Vagina (tissue), 2 donors: ENCODE results near the gene PRSS22. TPM values are rescaled to one million over a fixed set of nuclear protein-coding genes. Genes with fewer than 3 reads are reported as not detected.

ENCODE experiments used
- DNase-seq, 2 donors: peaks; one replicate each; pipeline ENCODE4 v3.0.0-alpha.2; 2017; ENCODE audit errors: extremely low spot score in 2 of 2
- H3K27ac ChIP-seq: fragments of 200-600 bp; sonication (generic); one replicate; pipeline ENCODE4 v1.5.1; 2019
- H3K27me3 ChIP-seq: fragments of 200-600 bp; sonication (generic); one replicate; pipeline ENCODE4 v1.5.1; 2019
- H3K36me3 ChIP-seq, 2 donors: fragments of 200-600 bp; sonication (generic); one replicate each; pipeline ENCODE4 v1.5.1; 2017 to 2019
- H3K4me1 ChIP-seq: fragments of 200-600 bp; sonication (generic); one replicate; pipeline ENCODE4 v1.5.1; 2019
- H3K4me3 ChIP-seq, 2 donors: fragments of 200-600 bp; sonication (generic); 1 replicate in 1 of 2; 2 replicates in 1 of 2; pipeline ENCODE4 v1.5.1; 2016 to 2019
- H3K9me3 ChIP-seq: fragments of 200-600 bp; sonication (generic); one replicate; pipeline ENCODE4 v1.5.1; 2019
- POLR2A ChIP-seq, 2 donors: fragments of 450-650 bp; IDR thresholded peaks; one replicate each; pipeline ENCODE4 v1.6.1; 2017; ENCODE audit warnings: antibody characterized with exemption in 2 of 2, mild to moderate bottlenecking in 2 of 2, moderate library complexity in 2 of 2
- POLR2AphosphoS5 ChIP-seq, 2 donors: sonication (generic); formaldehyde crosslinking; IDR thresholded peaks; one replicate each; pipeline ENCODE4 v1.9.0; 2017; ENCODE audit warnings: antibody characterized with exemption in 2 of 2, mild to moderate bottlenecking in 2 of 2, low read depth in 1 of 2; ENCODE audit not compliant: insufficient read depth in 1 of 2
- intact Hi-C: fragments of 100-400 bp; cut with DNase I; formaldehyde crosslinking; loops from one replicate; pipeline ENCODE4 v1.15.1; 2023
- total RNA-seq: library from RNA; depleted of rRNA; stranded (reverse); fragments of >200 nt; gene quantifications from one replicate; pipeline ENCODE4 v1.2.3, GENCODE V29; 2016
- TF ChIP-seq, protein P1 (sequence below), 3 experiments: fragments of 450-650 bp in 2 of 3; fragments of 200-600 bp in 1 of 3; sonication (generic) in 1 of 3; IDR thresholded peaks; one replicate each; pipeline ENCODE4 v1.5.1; 2017 to 2019; ENCODE audit warnings: antibody characterized with exemption in 3 of 3, mild to moderate bottlenecking in 2 of 3, moderate library complexity in 2 of 3

PRSS22 gene
- total RNA-seq, 1 donor from 2014 or later: 38.8 TPM

DNA sequence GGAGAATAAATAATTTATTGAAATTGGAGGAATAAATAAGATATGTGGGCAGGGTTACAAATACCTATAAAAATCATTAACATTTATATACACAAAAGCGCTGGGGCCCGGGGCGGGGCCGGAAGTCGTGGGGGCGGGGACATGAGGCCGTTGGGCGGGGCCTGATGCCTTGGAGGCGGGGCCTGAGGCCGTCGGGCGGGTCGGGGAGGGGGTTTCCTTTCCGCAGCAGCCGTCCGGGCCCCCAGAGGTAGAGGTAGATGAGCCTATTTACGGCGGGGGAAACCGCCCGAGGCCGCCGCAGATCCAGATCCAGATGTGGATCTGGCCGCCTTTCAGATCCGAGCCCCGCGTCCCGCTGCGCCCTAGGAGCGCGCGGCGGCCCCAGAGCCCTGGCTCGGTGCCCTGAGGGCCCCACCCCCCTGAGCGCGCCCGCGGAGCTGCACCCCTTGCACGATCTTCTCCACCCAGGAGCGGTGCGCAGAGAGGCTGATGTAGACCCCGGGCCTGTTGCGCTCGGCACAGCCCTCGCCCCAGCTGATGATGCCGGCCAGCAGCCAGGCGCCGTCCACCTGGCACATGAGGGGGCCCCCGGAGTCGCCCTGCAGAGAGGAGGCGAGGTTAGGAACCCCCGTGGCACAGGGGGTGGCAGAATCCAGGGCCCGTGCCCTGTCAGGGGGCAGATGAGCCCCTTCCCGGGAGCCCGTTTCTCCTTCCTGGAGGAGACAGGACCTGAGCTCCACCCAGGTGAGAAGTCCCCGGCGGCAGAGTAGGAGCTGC, 5.1 kb downstream of the PRSS22 start:
- no peaks in the 10 kb centered on the region for H3K27me3 ChIP-seq
- intact Hi-C loops: no loop called here

DNA sequence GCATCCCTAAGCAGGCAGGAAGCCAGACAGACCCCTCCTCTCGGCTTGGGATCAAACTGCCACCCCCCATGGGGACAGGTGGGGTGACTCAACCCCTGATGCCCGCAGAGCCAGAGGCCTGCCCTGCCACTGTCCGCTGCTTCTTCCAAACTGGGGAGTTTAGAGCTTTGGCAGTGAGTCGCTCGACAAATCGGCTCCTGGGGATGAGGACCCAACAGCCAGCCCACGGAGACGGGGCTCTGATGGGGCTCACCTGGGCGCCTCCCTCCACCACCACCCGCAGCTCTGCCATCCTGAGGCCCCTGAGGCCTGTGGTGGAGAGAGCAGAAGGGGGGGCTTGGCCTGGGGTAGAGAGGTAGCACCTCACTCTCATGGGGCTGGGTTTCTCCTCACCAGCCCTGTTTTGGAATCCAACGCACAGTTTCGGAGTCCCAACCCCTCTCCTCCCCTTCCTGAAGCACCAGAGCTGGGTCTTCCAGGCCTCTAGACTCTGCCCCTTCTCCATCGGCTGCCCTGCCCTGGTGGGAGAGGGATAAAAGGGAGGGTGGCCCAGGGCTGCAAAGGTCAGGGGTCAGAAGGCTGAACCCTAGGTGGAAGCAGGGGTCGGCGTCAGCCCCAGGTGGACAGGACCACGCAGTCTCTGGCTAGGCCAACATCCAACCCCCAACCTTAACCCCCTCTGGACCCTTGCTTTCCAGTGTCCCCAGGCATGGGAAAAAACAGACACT, 5.8 kb downstream of the PRSS22 start:
- no peak for TF ChIP-seq POLR2AphosphoS5 (IDR thresholded peaks at IDR 0.05; ENCODE audit: insufficient read depth in 1 of 2, low read depth in 1 of 2)
- TF ChIP-seq, protein P1, sequence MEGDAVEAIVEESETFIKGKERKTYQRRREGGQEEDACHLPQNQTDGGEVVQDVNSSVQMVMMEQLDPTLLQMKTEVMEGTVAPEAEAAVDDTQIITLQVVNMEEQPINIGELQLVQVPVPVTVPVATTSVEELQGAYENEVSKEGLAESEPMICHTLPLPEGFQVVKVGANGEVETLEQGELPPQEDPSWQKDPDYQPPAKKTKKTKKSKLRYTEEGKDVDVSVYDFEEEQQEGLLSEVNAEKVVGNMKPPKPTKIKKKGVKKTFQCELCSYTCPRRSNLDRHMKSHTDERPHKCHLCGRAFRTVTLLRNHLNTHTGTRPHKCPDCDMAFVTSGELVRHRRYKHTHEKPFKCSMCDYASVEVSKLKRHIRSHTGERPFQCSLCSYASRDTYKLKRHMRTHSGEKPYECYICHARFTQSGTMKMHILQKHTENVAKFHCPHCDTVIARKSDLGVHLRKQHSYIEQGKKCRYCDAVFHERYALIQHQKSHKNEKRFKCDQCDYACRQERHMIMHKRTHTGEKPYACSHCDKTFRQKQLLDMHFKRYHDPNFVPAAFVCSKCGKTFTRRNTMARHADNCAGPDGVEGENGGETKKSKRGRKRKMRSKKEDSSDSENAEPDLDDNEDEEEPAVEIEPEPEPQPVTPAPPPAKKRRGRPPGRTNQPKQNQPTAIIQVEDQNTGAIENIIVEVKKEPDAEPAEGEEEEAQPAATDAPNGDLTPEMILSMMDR (IDR thresholded peaks at IDR 0.05): no peak
- TF ChIP-seq POLR2A (IDR thresholded peaks at IDR 0.05): no peak
- Histone ChIP-seq H3K4me1 (no peaks in the 10 kb centered on the region), H3K9me3 (no peaks in the 10 kb centered on the region), H3K4me3 (no peak overlapping the region), H3K36me3 (no peaks in the 10 kb centered on the region), H3K27ac (no peak overlapping the region), H3K27me3 (no peaks in the 10 kb centered on the region)
- no peak for DNase-seq
- intact Hi-C loops: no loop called here

More for the DNA sequence above, 5.1 kb downstream of the PRSS22 start:
- H3K4me1 ChIP-seq: no peaks in the 10 kb centered on the region
- H3K4me3 ChIP-seq: no peak overlapping the region
- H3K27ac ChIP-seq: no peak overlapping the region
- no peaks in the 10 kb centered on the region for H3K36me3 ChIP-seq
- TF ChIP-seq POLR2AphosphoS5 (IDR thresholded peaks at IDR 0.05; ENCODE audit: insufficient read depth in 1 of 2, low read depth in 1 of 2) (no peak), POLR2A (IDR thresholded peaks at IDR 0.05) (no peak)
- TF ChIP-seq, protein P1 (IDR thresholded peaks at IDR 0.05): no peak
- DNase-seq: peak in 1 of 2 donors; percentile 74
- no peaks in the 10 kb centered on the region for H3K9me3 ChIP-seq

DNA sequence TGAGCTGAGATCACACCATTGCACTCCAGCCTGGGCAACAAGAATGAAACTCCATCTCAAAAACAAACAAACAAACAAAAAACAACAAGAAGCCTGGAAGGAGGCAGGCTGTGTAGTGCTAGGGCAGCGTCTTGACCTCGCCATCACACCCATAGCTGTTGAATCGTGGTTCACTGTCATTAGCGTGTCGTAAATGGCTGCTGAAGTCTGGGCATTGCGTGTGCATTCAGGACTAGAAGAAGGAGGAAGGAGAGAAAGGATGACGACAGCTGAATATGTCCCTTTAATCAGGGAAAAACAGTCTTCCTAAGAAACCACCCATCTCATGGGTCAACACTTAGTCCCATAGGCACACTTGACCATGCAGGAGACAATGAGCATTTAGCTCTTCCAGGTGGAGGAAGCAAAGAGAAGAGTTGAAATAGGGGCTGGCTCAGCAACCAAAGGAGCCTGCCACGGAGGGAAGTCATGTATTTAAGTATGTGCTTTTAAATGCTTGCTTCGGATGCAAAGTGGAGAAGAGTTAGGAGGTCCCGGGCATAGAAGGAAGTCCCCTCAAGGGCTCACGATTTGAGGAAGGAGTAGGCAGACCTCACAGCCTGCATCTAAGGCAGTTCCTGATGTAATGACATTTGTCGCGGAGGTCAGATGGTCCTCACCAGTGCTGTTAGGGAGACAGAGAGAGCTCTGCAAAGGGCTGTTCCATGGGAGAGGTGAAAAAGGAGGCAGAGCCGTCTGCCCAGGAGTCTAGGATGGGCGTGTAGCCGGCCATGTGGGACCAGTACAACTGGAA, 8.8 kb downstream of the PRSS22 start:
- Histone ChIP-seq H3K4me3 (no peak overlapping the region), H3K27ac (no peak overlapping the region), H3K36me3 (no peaks in the 10 kb centered on the region), H3K9me3 (no peaks in the 10 kb centered on the region), H3K4me1 (no peaks in the 10 kb centered on the region), H3K27me3 (no peaks in the 10 kb centered on the region)
- intact Hi-C loops: no loop called here
- no peak for DNase-seq
- TF ChIP-seq, protein P1 (IDR thresholded peaks at IDR 0.05): no peak
- TF ChIP-seq POLR2AphosphoS5 (IDR thresholded peaks at IDR 0.05; ENCODE audit: insufficient read depth in 1 of 2, low read depth in 1 of 2) (no peak), POLR2A (IDR thresholded peaks at IDR 0.05) (no peak)

DNA sequence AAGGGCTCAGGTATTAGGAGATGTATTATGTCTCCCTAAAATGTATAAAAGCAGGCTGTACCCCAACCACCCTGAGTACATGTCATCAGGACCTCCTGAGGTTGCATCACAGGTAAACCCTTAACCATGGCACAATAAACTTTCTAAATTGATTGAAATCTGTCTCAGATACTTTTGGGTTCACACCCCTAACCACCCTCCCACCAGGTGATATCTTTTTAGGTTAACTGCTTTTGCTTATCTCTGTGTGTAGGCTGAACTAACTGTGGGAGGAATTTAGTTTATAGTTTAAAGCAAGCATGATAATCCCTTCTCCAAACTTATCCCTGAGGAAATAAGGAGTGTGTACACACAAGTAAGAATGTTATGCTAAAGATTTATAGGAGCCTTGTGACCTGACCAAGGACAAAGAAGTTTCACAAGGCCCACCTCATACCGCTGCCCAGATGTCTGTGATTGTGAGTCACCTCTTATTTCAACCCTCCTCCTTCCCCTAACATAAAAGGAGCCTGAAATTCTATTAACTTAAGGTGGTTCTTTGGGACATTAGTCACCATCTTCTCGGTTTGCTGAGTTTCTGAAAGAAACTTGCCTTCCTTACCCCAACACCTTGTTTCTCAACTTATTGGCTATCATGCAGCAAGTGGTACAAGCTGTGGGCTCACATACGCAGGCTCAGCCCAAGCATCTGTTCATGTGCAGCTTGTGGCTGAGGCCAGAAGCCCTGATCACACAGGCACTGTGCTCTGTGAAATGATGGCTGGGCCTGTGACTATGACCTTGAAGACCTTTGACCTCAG, 11.3 kb downstream of the PRSS22 start:
- Histone ChIP-seq H3K36me3 (no peaks in the 10 kb centered on the region), H3K9me3 (no peaks in the 10 kb centered on the region)
- intact Hi-C loops: no loop called here

More for the DNA sequence above, 11.3 kb downstream of the PRSS22 start:
- H3K27ac ChIP-seq: no peak overlapping the region
- no peak for TF ChIP-seq POLR2A (IDR thresholded peaks at IDR 0.05)
- TF ChIP-seq, protein P1 (IDR thresholded peaks at IDR 0.05): no peak
- no peak for TF ChIP-seq POLR2AphosphoS5 (IDR thresholded peaks at IDR 0.05; ENCODE audit: insufficient read depth in 1 of 2, low read depth in 1 of 2)
- peaks cover 10% of the 10 kb centered on the region for H3K4me1 ChIP-seq
- no peak for DNase-seq
- H3K27me3 ChIP-seq: no peaks in the 10 kb centered on the region
- no peak overlapping the region for H3K4me3 ChIP-seq
